SKM-1 (cell line): Measurements from ENCODE around the gene OPTN.
"Not testable (repeated sequence)": the region's sequence is repeated elsewhere in the genome, so short reads cannot be mapped to it uniquely, and the experiment has no call there.

ENCODE experiments used
- DNase-seq: peaks from one replicate; lab custom pipeline; 2025; ENCODE audit not compliant: unreplicated experiment; lab: John Stamatoyannopoulos, UW

Gene OPTN

GRCh38 chr10:13118784-13119410 is 18.9 kb downstream of the OPTN start:
- no peak for DNase-seq

- DNase-seq: no peak
Measured at GRCh38 chr10:13120786-13121499, 21.0 kb downstream of the OPTN start.

- DNase-seq: no peak
Measured at GRCh38 chr10:13121500-13121854, 21.5 kb downstream of the OPTN start.

GRCh38 chr10:13136651-13137050 is 36.7 kb downstream of the OPTN start:
- DNase-seq: no peak

GRCh38 chr10:13139150-13139549 is 39.2 kb downstream of the OPTN start:
- no peak for DNase-seq

GRCh38 chr10:13139676-13140075 is 39.7 kb downstream of the OPTN start:
- DNase-seq: no peak

GRCh38 chr10:13140627-13141190 is 40.7 kb downstream of the OPTN start:
- no peak for DNase-seq

- no peak for DNase-seq
Measured at GRCh38 chr10:13143766-13144165, 43.8 kb downstream of the OPTN start.

GRCh38 chr10:13144814-13145213 is 44.9 kb downstream of the OPTN start:
- no peak for DNase-seq

- DNase-seq: no peak
Measured at GRCh38 chr10:13146379-13146778, 46.4 kb downstream of the OPTN start.

GRCh38 chr10:13147161-13147560 is 47.2 kb downstream of the OPTN start:
- DNase-seq: no peak

- DNase-seq: no peak
Measured at GRCh38 chr10:13152296-13152695, 52.3 kb downstream of the OPTN start.

- DNase-seq: not testable (repeated sequence)
Measured at GRCh38 chr10:13155860-13156259, 55.9 kb downstream of the OPTN start.

GRCh38 chr10:13158401-13158800 is 58.4 kb downstream of the OPTN start:
- DNase-seq: no peak

GRCh38 chr10:13160934-13161856 is 61.2 kb downstream of the OPTN start, which contains the start of gene MCM10:
Gene MCM10 (plus strand): TSS chr10:13161558. CDS start chr10:13164203, 2,645 bp downstream.
- DNase-seq: peak; percentile 84

GRCh38 chr10:13161857-13162271 is 61.9 kb downstream of the OPTN start:
- no peak for DNase-seq

GRCh38 chr10:13163859-13164258 is 63.9 kb downstream of the OPTN start:
- no peak for DNase-seq

- DNase-seq: no peak
Measured at GRCh38 chr10:13165177-13165576, 65.2 kb downstream of the OPTN start.

- no peak for DNase-seq
Measured at GRCh38 chr10:13167568-13167967, 67.6 kb downstream of the OPTN start.

- DNase-seq: no peak
Measured at GRCh38 chr10:13168781-13169180, 68.8 kb downstream of the OPTN start.

- DNase-seq: no peak
Measured at GRCh38 chr10:13173616-13174015, 73.7 kb downstream of the OPTN start.
